ENCODE results near the gene TXNRD2. TPM values are rescaled to one million over a fixed set of nuclear protein-coding genes. Genes with fewer than 3 reads are reported as not detected.

TXNRD2 gene
- total RNA-seq, 3 donors from 2014 or later (not counting 1 experiment from before 2014, with no cell fraction given), result 23.5 to 37.3 (median 24.4) TPM

DNA sequence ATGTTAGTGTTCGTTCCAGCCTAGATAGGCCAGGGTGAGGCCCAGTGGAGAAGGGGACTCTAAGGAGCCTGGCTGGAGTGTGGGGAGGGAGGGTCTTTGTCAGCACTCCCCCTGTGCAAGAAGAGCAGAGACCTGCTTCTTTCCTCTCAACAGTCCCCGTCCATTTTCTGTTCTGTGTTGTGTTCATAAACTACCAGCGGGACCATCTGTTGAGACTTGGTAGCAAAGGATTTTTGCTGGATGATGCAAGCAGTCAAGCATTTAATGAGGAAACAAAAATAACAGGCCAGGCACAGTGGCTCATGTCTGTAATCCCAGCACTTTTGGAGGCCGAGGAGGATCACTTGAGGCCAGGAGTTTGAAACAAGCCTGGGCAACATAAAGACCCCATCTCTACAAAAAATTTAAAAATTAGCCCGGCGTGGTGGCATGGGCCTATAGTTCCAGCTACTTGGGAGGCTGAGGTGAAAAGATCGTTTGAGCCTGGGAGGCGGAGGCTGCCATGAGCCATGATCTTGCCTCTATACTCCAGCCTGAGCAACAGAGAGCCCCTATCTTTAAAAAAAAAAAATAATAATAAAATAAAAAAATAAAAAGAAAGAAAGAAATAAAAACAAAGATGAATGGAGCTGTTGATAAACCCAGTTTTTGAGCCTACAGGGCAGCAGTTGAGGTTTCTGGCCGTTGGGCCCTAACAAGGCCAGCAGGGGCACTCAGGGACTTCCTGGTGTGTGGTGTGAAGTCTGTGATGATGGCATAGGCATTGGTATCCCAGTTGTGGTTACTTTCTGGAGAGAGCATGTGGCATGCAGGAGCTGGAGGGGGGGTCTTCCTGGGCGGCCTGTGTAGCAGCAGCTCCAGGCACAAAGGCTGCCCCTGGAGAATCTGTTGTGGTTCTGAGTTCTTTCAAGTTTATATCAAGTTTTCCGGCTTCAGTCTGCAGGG lies 1.7 kb upstream of the TXNRD2 start:
- no peaks in the 10 kb centered on the region for H3K9me3 Mint-ChIP-seq
- H3K27ac ChIP-seq (ENCODE audit: low read length), result peak overlapping the region; percentile 86
- peak overlapping the region; percentile 82 to 90 for H3K27ac Mint-ChIP-seq
- H3K4me1 ChIP-seq (ENCODE audit: control insufficient read depth, insufficient read depth, low read length), result peaks cover 40% of the 10 kb centered on the region
- TF ChIP-seq, protein P1, sequence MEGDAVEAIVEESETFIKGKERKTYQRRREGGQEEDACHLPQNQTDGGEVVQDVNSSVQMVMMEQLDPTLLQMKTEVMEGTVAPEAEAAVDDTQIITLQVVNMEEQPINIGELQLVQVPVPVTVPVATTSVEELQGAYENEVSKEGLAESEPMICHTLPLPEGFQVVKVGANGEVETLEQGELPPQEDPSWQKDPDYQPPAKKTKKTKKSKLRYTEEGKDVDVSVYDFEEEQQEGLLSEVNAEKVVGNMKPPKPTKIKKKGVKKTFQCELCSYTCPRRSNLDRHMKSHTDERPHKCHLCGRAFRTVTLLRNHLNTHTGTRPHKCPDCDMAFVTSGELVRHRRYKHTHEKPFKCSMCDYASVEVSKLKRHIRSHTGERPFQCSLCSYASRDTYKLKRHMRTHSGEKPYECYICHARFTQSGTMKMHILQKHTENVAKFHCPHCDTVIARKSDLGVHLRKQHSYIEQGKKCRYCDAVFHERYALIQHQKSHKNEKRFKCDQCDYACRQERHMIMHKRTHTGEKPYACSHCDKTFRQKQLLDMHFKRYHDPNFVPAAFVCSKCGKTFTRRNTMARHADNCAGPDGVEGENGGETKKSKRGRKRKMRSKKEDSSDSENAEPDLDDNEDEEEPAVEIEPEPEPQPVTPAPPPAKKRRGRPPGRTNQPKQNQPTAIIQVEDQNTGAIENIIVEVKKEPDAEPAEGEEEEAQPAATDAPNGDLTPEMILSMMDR (IDR thresholded peaks at IDR 0.05), result no peak
- ATAC-seq (no peak), DNase-seq (peak in 1 of 2 donors; percentile 23)
- H3K4me3 Mint-ChIP-seq, result peak overlapping the region; percentile 94
- H3K4me3 ChIP-seq (ENCODE audit: low read length), result peak overlapping the region; percentile 94
- 63% methylated on average over 11 of the region's 11 CpGs for WGBS (ENCODE audit: insufficient coverage)
- H3K27me3 ChIP-seq (ENCODE audit: control insufficient read depth, insufficient read depth, low read length), result no peaks in the 10 kb centered on the region
- H3K4me1 Mint-ChIP-seq, result peaks cover 38 to 49% of the 10 kb centered on the region in 2 donors
- H3K36me3 Mint-ChIP-seq, result no peaks in the 10 kb centered on the region
- intact Hi-C loops (cut with micrococcal nuclease), result no loop called here
- H3K36me3 ChIP-seq (ENCODE audit: control insufficient read depth, insufficient read depth, low read length), result no peaks in the 10 kb centered on the region
- no peaks in the 10 kb centered on the region for H3K27me3 Mint-ChIP-seq (ENCODE audit: low read depth in 2 of 2)
- H3K9me3 ChIP-seq (ENCODE audit: control insufficient read depth, insufficient read depth, low read length), result no peaks in the 10 kb centered on the region

DNA sequence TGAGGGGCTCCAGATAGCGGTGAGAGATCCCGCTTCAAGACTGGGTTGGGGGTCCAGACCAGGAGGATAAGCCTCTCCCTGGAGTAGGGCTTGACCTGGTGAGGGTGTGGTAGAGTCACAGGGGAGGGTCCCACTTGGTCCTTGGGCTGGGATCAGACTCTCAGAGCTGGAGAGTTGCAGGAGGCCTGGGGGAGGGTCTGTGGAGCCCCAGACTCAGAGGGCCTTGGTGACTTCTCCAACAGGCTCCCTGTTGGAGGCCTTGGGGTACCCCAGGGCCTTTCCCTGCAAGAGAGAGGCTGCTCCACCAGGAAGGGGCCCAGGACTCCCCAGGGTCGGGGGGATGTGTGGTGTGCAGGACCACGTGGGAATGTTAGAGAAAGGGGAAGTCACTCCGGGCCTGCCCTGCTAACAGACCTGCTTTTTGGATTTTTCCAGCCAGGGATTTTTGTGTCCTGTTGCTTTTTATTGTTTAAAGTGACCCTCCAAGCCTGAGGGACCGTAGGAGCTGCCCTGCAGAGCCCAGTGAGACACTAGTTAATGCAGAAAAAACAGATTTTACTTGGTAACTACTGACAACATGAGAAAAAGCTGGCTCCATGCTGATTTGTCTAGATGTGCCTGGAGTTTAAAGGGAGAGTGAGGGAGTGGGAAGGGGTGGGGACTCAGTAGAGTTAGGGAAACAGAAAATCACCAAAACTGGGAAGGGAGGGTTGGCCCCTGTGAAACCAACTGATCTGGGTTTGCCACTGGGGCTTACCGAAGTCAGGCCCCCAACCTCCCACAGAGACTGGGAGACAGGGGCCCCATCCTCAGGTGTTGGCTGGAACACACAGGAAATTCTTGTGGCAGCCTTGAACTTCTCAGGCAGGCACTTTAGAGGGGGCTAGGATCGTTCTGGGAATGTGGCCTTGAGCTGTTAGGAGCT lies 801 bp upstream of the TXNRD2 start:
- Histone ChIP-seq H3K27me3 (ENCODE audit: control insufficient read depth, insufficient read depth, low read length) (no peaks in the 10 kb centered on the region), H3K4me3 (ENCODE audit: low read length) (peak overlapping the region; percentile 94), H3K27ac (ENCODE audit: low read length) (peak overlapping the region; percentile 86), H3K4me1 (ENCODE audit: control insufficient read depth, insufficient read depth, low read length) (peaks cover 36% of the 10 kb centered on the region), H3K9me3 (ENCODE audit: control insufficient read depth, insufficient read depth, low read length) (no peaks in the 10 kb centered on the region), H3K36me3 (ENCODE audit: control insufficient read depth, insufficient read depth, low read length) (no peaks in the 10 kb centered on the region)
- TF ChIP-seq, protein P1 (IDR thresholded peaks at IDR 0.05), result no peak
- H3K36me3 Mint-ChIP-seq, result no peaks in the 10 kb centered on the region
- peaks cover 36 to 50% of the 10 kb centered on the region in 2 donors for H3K4me1 Mint-ChIP-seq
- no peak for ATAC-seq
- peak overlapping the region; percentile 82 to 90 for H3K27ac Mint-ChIP-seq
- H3K27me3 Mint-ChIP-seq (ENCODE audit: low read depth in 2 of 2), result no peaks in the 10 kb centered on the region
- intact Hi-C loops (cut with micrococcal nuclease), result no loop called here
- WGBS (ENCODE audit: insufficient coverage), result 2% methylated on average over 8 of the region's 8 CpGs
- no peaks in the 10 kb centered on the region for H3K9me3 Mint-ChIP-seq
- peak overlapping the region; percentile 94 for H3K4me3 Mint-ChIP-seq
- peak in 1 of 2 donors; percentile 32 for DNase-seq

DNA sequence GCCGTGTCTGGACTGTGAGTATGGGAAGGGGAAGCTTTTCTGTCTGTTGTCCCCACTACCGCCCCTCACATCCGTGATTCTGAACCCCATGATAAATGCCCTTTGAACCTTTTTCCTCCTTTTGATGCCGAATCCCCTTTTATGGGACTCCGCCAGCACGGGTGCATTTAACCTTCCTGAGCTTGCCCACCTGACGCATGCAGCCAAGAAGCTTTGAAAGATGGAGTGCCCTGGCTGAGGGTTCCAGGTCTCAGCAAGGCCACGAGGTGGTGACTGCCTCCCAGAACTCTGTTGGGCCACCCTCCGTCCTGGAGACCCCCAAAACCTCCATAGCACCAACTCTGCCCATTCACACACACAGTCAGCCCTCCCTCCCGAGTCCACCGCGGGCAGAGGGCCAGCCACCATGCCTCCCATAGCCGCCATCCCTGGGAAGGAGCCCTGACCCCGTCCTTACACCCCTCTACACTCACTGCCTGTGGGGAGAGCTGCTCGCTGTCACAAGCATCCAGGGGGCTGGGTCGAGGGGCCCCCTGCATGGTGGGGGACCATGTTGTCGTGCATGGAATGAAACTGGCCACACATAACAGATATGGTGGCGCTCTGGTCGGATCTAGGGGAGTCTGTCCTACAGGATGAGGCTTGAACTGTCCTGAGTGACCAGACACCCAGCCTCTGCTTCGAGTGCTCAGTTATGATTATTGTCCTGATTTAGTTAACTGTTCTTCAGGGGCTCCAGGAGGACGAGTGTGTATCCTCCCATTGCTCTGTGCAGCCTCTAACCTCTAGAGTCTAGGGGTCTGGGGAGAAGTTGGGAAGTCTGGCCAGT lies 868 bp downstream of the TXNRD2 start:
- H3K9me3 ChIP-seq (ENCODE audit: control insufficient read depth, insufficient read depth, low read length), result peaks cover 7% of the 10 kb centered on the region
- H3K36me3 ChIP-seq (ENCODE audit: control insufficient read depth, insufficient read depth, low read length), result no peaks in the 10 kb centered on the region
- TF ChIP-seq, protein P1 (IDR thresholded peaks at IDR 0.05), result no peak
- peaks cover 15% of the 10 kb centered on the region for H3K36me3 Mint-ChIP-seq
- 73% methylated on average over 20 of the region's 21 CpGs for WGBS (ENCODE audit: insufficient coverage)
- H3K4me1 ChIP-seq (ENCODE audit: control insufficient read depth, insufficient read depth, low read length), result peaks cover 34% of the 10 kb centered on the region
- H3K27ac Mint-ChIP-seq, result peak overlapping the region; percentile 82 to 90
- H3K27ac ChIP-seq (ENCODE audit: low read length), result peak overlapping the region; percentile 72
- H3K4me3 ChIP-seq (ENCODE audit: low read length), result peak overlapping the region; percentile 78
- ATAC-seq (peak in 1 of 3 donors; percentile 9), DNase-seq (no peak)
- peaks cover 30 to 44% of the 10 kb centered on the region in 2 donors for H3K4me1 Mint-ChIP-seq
- H3K9me3 Mint-ChIP-seq, result peaks cover 3 to 7% of the 10 kb centered on the region in 2 donors
- no peaks in the 10 kb centered on the region for H3K27me3 ChIP-seq (ENCODE audit: control insufficient read depth, insufficient read depth, low read length)
- intact Hi-C loops (cut with micrococcal nuclease), result no loop called here
- H3K4me3 Mint-ChIP-seq, result peak overlapping the region; percentile 94
- H3K27me3 Mint-ChIP-seq (ENCODE audit: low read depth in 2 of 2), result no peaks in the 10 kb centered on the region
